ENCODE measurements around the gene HS6ST2.

The HS6ST2 gene

DNA sequence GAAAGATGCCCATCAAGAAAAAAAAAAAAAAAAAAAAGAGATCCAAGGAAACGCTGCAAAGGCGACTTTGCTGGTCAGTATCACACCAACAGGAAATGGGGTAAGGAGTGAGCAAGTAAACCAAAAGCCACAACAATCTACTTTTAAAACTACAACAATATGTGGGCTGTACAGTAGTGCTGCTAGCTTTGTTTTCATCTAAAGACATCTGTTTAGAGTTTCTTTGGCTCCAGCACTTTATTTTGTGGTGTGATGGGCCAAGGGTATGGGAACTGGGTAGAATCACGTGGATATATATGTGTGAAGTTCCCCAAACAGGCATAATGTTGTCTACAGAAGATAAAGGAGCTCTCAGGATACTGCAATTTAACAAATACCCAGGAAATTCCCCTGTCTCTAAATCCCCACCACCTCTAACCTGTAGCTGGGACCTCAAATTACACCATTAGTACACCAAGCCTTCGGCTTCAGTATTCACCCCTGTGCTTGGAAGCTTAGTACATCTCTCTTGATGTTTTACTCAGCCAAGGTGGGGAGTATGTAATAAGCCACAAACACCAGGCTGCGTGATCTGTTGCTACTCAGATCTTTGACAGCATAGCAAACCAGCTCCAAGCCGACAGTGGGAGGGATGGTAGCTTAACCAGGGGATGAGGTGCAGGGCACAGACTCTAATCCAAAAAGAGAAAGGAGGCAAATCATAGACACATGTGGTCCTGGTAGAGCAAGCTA lies 207.9 kb downstream of the HS6ST2 start:
- H2BK120ac ChIP-seq (ENCODE audit: low read depth, low read length), result no peak overlapping the region
- no CpG with 5 or more reads among the region's 6 CpGs for WGBS (ENCODE audit: extremely low coverage, insufficient coverage, low lambda C conversion rate)
- no peaks in the 10 kb centered on the region for H3K36me3 ChIP-seq (ENCODE audit: control insufficient read depth, insufficient read depth, low read length)
- no peak overlapping the region for H3K27ac ChIP-seq (ENCODE audit: low read depth, low read length)
- H2BK5ac ChIP-seq (ENCODE audit: low read length), result no peak overlapping the region
- no peak overlapping the region for H3K18ac ChIP-seq (ENCODE audit: low read length)
- H3K56ac ChIP-seq (ENCODE audit: low read length), result peak overlapping the region; percentile 5
- H2AK5ac ChIP-seq (ENCODE audit: low read length), result no peak overlapping the region
- no peak overlapping the region for H3K4me3 ChIP-seq (ENCODE audit: low read length)
- no peak overlapping the region for H2BK15ac ChIP-seq (replicated peaks; ENCODE audit: low read depth)
- no peaks in the 10 kb centered on the region for H3K4me1 ChIP-seq (ENCODE audit: control insufficient read depth, low read depth, low read length)
- H3K79me2 ChIP-seq (ENCODE audit: control insufficient read depth, insufficient read depth, low read length), result no peaks in the 10 kb centered on the region
- H3K27me3 ChIP-seq (ENCODE audit: insufficient read depth, low read length, poor library complexity), result no peaks in the 10 kb centered on the region
- H3K9ac ChIP-seq (ENCODE audit: low read length), result no peak overlapping the region
- no peak overlapping the region for H4K5ac ChIP-seq (ENCODE audit: low read length)
- H3K4ac ChIP-seq (ENCODE audit: low read depth, low read length), result no peak overlapping the region
- no peak overlapping the region for H3K4me2 ChIP-seq (ENCODE audit: low read length)
- H4K8ac ChIP-seq (ENCODE audit: low read depth, low read length), result no peak overlapping the region
- H3K79me1 ChIP-seq (ENCODE audit: low read length), result no peaks in the 10 kb centered on the region
- DNase-seq, result no peak
- H3K23ac ChIP-seq (ENCODE audit: low read length), result no peak overlapping the region

DNA sequence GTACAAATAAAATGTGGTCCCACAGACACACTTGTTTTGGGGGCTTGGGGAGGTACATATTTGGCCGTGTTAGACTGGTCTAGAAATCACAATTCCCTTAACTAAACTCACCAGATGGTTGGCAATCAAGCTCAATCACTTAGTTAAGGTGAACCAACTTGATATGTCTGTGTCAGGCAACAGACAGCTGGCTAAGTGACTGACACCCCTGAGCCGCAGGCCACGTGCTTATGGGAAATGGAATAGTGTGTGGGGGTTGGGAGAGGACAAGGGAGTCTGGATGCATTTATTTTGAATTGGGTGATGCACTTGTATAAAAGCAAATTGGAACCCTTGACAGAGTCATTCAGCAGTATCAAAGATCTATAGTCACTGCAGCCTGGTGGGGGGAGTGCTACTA lies 209.0 kb downstream of the HS6ST2 start:
- H3K9ac ChIP-seq (ENCODE audit: low read length), result no peak overlapping the region
- H3K36me3 ChIP-seq (ENCODE audit: control insufficient read depth, insufficient read depth, low read length), result no peaks in the 10 kb centered on the region
- no peak overlapping the region for H3K18ac ChIP-seq (ENCODE audit: low read length)
- no peaks in the 10 kb centered on the region for H3K27me3 ChIP-seq (ENCODE audit: insufficient read depth, low read length, poor library complexity)
- H2BK5ac ChIP-seq (ENCODE audit: low read length), result no peak overlapping the region
- H3K4me1 ChIP-seq (ENCODE audit: control insufficient read depth, low read depth, low read length), result no peaks in the 10 kb centered on the region
- no peak for DNase-seq
- no CpG with 5 or more reads among the region's 3 CpGs for WGBS (ENCODE audit: extremely low coverage, insufficient coverage, low lambda C conversion rate)
- no peak overlapping the region for H3K23ac ChIP-seq (ENCODE audit: low read length)
- no peaks in the 10 kb centered on the region for H3K79me2 ChIP-seq (ENCODE audit: control insufficient read depth, insufficient read depth, low read length)
- H2AK5ac ChIP-seq (ENCODE audit: low read length), result no peak overlapping the region
- no peak overlapping the region for H3K56ac ChIP-seq (ENCODE audit: low read length)
- no peak overlapping the region for H4K5ac ChIP-seq (ENCODE audit: low read length)
- no peak overlapping the region for H3K4me2 ChIP-seq (ENCODE audit: low read length)
- H4K8ac ChIP-seq (ENCODE audit: low read depth, low read length), result no peak overlapping the region
- no peak overlapping the region for H2BK120ac ChIP-seq (ENCODE audit: low read depth, low read length)
- no peak overlapping the region for H3K4me3 ChIP-seq (ENCODE audit: low read length)
- no peak overlapping the region for H3K4ac ChIP-seq (ENCODE audit: low read depth, low read length)
- no peak overlapping the region for H3K27ac ChIP-seq (ENCODE audit: low read depth, low read length)
- no peak overlapping the region for H2BK15ac ChIP-seq (replicated peaks; ENCODE audit: low read depth)
- H3K79me1 ChIP-seq (ENCODE audit: low read length), result no peaks in the 10 kb centered on the region

DNA sequence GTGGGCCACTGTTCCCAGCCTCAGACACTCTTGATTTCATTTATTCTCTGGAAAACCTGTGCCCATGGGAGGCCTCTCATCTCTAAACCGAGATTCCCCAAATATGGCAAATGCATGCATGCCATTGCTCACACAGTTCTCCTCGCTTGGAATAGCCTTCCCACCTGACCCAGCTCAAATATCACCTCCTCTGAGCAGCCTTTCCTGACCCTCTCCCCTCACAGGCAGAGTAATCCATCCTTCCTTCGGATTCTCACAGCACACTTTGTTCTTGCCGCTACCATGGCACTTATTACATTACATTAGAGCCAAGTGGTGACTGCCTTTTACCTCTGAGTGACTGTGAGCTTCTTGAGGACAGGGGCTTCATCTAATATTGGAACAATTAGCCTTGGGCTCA lies 209.5 kb downstream of the HS6ST2 start:
- Histone ChIP-seq H3K9ac (ENCODE audit: low read length) (no peak overlapping the region), H4K8ac (ENCODE audit: low read depth, low read length) (no peak overlapping the region), H3K36me3 (ENCODE audit: control insufficient read depth, insufficient read depth, low read length) (no peaks in the 10 kb centered on the region), H3K79me1 (ENCODE audit: low read length) (no peaks in the 10 kb centered on the region), H3K27ac (ENCODE audit: low read depth, low read length) (no peak overlapping the region), H4K5ac (ENCODE audit: low read length) (no peak overlapping the region), H3K18ac (ENCODE audit: low read length) (no peak overlapping the region), H2BK15ac (replicated peaks; ENCODE audit: low read depth) (no peak overlapping the region), H3K27me3 (ENCODE audit: insufficient read depth, low read length, poor library complexity) (no peaks in the 10 kb centered on the region), H2BK120ac (ENCODE audit: low read depth, low read length) (no peak overlapping the region), H2AK5ac (ENCODE audit: low read length) (no peak overlapping the region), H3K56ac (ENCODE audit: low read length) (no peak overlapping the region), H3K4me2 (ENCODE audit: low read length) (no peak overlapping the region), H3K23ac (ENCODE audit: low read length) (no peak overlapping the region), H3K4me3 (ENCODE audit: low read length) (no peak overlapping the region), H2BK5ac (ENCODE audit: low read length) (no peak overlapping the region), H3K4ac (ENCODE audit: low read depth, low read length) (no peak overlapping the region), H3K4me1 (ENCODE audit: control insufficient read depth, low read depth, low read length) (no peaks in the 10 kb centered on the region), H3K79me2 (ENCODE audit: control insufficient read depth, insufficient read depth, low read length) (no peaks in the 10 kb centered on the region)
- no peak for DNase-seq
- WGBS (ENCODE audit: extremely low coverage, insufficient coverage, low lambda C conversion rate), result no CpG with 5 or more reads among the region's 4 CpGs

DNA sequence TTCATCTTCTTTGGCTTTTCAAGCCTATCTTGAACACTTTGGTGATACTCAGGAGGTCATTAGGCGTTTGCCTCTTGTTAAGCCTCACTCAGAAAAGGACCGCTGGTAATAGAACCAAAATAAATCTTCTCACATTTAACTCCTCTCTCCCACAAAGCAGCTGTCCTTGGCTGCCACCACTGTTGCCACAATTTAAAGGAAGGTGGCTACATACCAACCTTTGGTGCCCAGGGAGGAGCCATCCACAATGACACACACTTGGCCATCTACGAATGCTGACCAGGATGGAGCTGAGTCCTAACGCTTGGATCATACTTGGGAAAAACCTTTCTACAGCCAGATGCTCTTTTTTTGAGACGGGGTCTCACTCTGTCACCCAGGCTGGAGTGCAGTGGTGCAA lies 210.2 kb downstream of the HS6ST2 start:
- WGBS (ENCODE audit: extremely low coverage, insufficient coverage, low lambda C conversion rate), result no CpG with 5 or more reads among the region's 5 CpGs
- no peak overlapping the region for H3K27ac ChIP-seq (ENCODE audit: low read depth, low read length)

DNA sequence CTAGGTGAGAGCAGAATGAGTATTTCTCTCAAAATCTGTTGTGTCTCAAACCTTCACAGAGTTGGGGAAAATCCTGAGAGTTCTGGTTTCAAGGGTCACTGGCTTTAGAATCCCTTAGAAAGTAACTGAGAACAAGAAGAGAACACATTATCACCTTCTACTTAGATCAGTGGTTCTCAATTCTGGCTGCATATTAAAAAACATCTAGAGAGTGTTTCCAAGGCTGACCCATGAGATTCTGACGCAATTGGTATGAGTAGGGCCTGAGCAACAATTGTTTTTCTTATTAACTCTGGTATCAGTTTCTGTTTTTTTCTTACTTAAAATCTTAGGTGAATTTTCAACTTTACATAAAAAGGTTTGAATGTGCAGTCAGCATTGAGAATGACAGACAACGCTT lies 212.8 kb downstream of the HS6ST2 start:
- Histone ChIP-seq H3K4me2 (ENCODE audit: low read length) (no peak overlapping the region), H3K79me2 (ENCODE audit: control insufficient read depth, insufficient read depth, low read length) (no peaks in the 10 kb centered on the region), H2BK120ac (ENCODE audit: low read depth, low read length) (no peak overlapping the region), H2BK5ac (ENCODE audit: low read length) (no peak overlapping the region), H3K4me3 (ENCODE audit: low read length) (no peak overlapping the region), H2AK5ac (ENCODE audit: low read length) (no peak overlapping the region), H4K5ac (ENCODE audit: low read length) (no peak overlapping the region), H3K4ac (ENCODE audit: low read depth, low read length) (no peak overlapping the region), H3K79me1 (ENCODE audit: low read length) (no peaks in the 10 kb centered on the region), H3K27me3 (ENCODE audit: insufficient read depth, low read length, poor library complexity) (no peaks in the 10 kb centered on the region), H3K27ac (ENCODE audit: low read depth, low read length) (no peak overlapping the region), H3K4me1 (ENCODE audit: control insufficient read depth, low read depth, low read length) (no peaks in the 10 kb centered on the region), H3K18ac (ENCODE audit: low read length) (no peak overlapping the region), H3K23ac (ENCODE audit: low read length) (no peak overlapping the region), H3K36me3 (ENCODE audit: control insufficient read depth, insufficient read depth, low read length) (no peaks in the 10 kb centered on the region), H3K56ac (ENCODE audit: low read length) (no peak overlapping the region), H2BK15ac (replicated peaks; ENCODE audit: low read depth) (no peak overlapping the region), H4K8ac (ENCODE audit: low read depth, low read length) (no peak overlapping the region), H3K9ac (ENCODE audit: low read length) (no peak overlapping the region)
- no peak for DNase-seq
- WGBS (ENCODE audit: extremely low coverage, insufficient coverage, low lambda C conversion rate), result no CpG with 5 or more reads among the region's 2 CpGs

More for the DNA sequence above, 210.2 kb downstream of the HS6ST2 start:
- no peak for DNase-seq
- Histone ChIP-seq H3K18ac (ENCODE audit: low read length) (no peak overlapping the region), H3K4me1 (ENCODE audit: control insufficient read depth, low read depth, low read length) (no peaks in the 10 kb centered on the region), H2BK15ac (replicated peaks; ENCODE audit: low read depth) (no peak overlapping the region), H3K79me2 (ENCODE audit: control insufficient read depth, insufficient read depth, low read length) (no peaks in the 10 kb centered on the region), H4K5ac (ENCODE audit: low read length) (no peak overlapping the region), H3K4me3 (ENCODE audit: low read length) (no peak overlapping the region), H2AK5ac (ENCODE audit: low read length) (no peak overlapping the region), H3K9ac (ENCODE audit: low read length) (no peak overlapping the region), H4K8ac (ENCODE audit: low read depth, low read length) (no peak overlapping the region), H3K4me2 (ENCODE audit: low read length) (no peak overlapping the region), H2BK5ac (ENCODE audit: low read length) (no peak overlapping the region), H3K79me1 (ENCODE audit: low read length) (no peaks in the 10 kb centered on the region), H3K27me3 (ENCODE audit: insufficient read depth, low read length, poor library complexity) (no peaks in the 10 kb centered on the region), H2BK120ac (ENCODE audit: low read depth, low read length) (no peak overlapping the region), H3K36me3 (ENCODE audit: control insufficient read depth, insufficient read depth, low read length) (no peaks in the 10 kb centered on the region), H3K23ac (ENCODE audit: low read length) (no peak overlapping the region), H3K56ac (ENCODE audit: low read length) (no peak overlapping the region), H3K4ac (ENCODE audit: low read depth, low read length) (no peak overlapping the region)

DNA sequence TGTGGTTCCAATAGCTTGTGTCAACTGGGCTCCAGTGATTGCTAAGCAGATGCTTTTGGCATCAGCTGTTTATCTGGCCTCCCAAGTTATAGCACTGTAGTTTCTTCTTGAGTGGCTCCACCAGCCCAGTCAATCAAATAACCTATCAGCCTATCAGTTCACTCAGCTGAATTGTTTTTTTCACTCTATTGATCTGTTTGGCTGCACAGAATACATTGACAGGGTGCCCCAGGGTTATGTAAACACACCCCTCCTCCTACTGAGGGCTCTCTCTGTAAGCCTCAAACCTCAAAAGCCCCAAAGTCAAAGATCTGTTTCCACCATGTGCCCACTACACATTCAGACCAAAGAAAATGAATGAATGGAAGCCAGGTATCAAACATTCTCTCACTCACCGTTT lies 214.0 kb downstream of the HS6ST2 start:
- H3K27ac ChIP-seq (ENCODE audit: low read depth, low read length), result no peak overlapping the region
- H2BK5ac ChIP-seq (ENCODE audit: low read length), result no peak overlapping the region
- H3K18ac ChIP-seq (ENCODE audit: low read length), result no peak overlapping the region
- no peak overlapping the region for H2BK120ac ChIP-seq (ENCODE audit: low read depth, low read length)
- H3K4me1 ChIP-seq (ENCODE audit: control insufficient read depth, low read depth, low read length), result no peaks in the 10 kb centered on the region
- H3K36me3 ChIP-seq (ENCODE audit: control insufficient read depth, insufficient read depth, low read length), result no peaks in the 10 kb centered on the region
- H3K4ac ChIP-seq (ENCODE audit: low read depth, low read length), result no peak overlapping the region
- WGBS (ENCODE audit: extremely low coverage, insufficient coverage, low lambda C conversion rate), result no CpG with 5 or more reads among the region's 1 CpG
- H3K4me3 ChIP-seq (ENCODE audit: low read length), result no peak overlapping the region
- H3K56ac ChIP-seq (ENCODE audit: low read length), result no peak overlapping the region
- H2AK5ac ChIP-seq (ENCODE audit: low read length), result no peak overlapping the region
- H2BK15ac ChIP-seq (replicated peaks; ENCODE audit: low read depth), result no peak overlapping the region
- no peak for DNase-seq
- no peak overlapping the region for H3K4me2 ChIP-seq (ENCODE audit: low read length)
- H3K79me2 ChIP-seq (ENCODE audit: control insufficient read depth, insufficient read depth, low read length), result no peaks in the 10 kb centered on the region
- no peak overlapping the region for H4K8ac ChIP-seq (ENCODE audit: low read depth, low read length)
- H3K9ac ChIP-seq (ENCODE audit: low read length), result no peak overlapping the region
- no peaks in the 10 kb centered on the region for H3K79me1 ChIP-seq (ENCODE audit: low read length)
- H3K23ac ChIP-seq (ENCODE audit: low read length), result no peak overlapping the region
- H4K5ac ChIP-seq (ENCODE audit: low read length), result no peak overlapping the region
- no peaks in the 10 kb centered on the region for H3K27me3 ChIP-seq (ENCODE audit: insufficient read depth, low read length, poor library complexity)
